ENCODE results near the gene ARHGEF39.
"Not testable (repeated sequence)": the region's sequence is repeated elsewhere in the genome, so short reads cannot be mapped to it uniquely, and the experiment has no call there.

The ARHGEF39 gene

GRCh38 chr9:35628389-35628991 lies 36.5 kb downstream of the ARHGEF39 start:
- DNase-seq (ENCODE audit: low read depth in 1 of 2, low spot score in 1 of 2): no peak

GRCh38 chr9:35627575-35627974 lies 37.4 kb downstream of the ARHGEF39 start:
- DNase-seq (ENCODE audit: low read depth in 1 of 2, low spot score in 1 of 2): no peak

GRCh38 chr9:35619800-35620158 lies 45.2 kb downstream of the ARHGEF39 start:
- no peak for DNase-seq (ENCODE audit: low read depth in 1 of 2, low spot score in 1 of 2)

GRCh38 chr9:35618854-35619799 lies 45.9 kb downstream of the ARHGEF39 start:
- peak in 1 of 2 donors; percentile 12 for DNase-seq (ENCODE audit: low read depth in 1 of 2, low spot score in 1 of 2)

- DNase-seq (ENCODE audit: low read depth in 1 of 2, low spot score in 1 of 2): no peak
Observed at GRCh38 chr9:35618325-35618727, 46.7 kb downstream of the ARHGEF39 start, which contains the start of gene CD72. TSS of gene CD72 (minus strand) at chr9:35618413. CDS start at chr9:35618303, 110 bp downstream.

GRCh38 chr9:35617548-35617947 lies 47.4 kb downstream of the ARHGEF39 start:
- no peak for DNase-seq (ENCODE audit: low read depth in 1 of 2, low spot score in 1 of 2)

- DNase-seq (ENCODE audit: low read depth in 1 of 2, low spot score in 1 of 2): peak; percentile 28 to 44
Observed at GRCh38 chr9:35616681-35617459, 48.1 kb downstream of the ARHGEF39 start.

- DNase-seq (ENCODE audit: low read depth in 1 of 2, low spot score in 1 of 2): no peak
Observed at GRCh38 chr9:35615981-35616680, 48.9 kb downstream of the ARHGEF39 start.

- no peak for DNase-seq (ENCODE audit: low read depth in 1 of 2, low spot score in 1 of 2)
Observed at GRCh38 chr9:35612843-35613242, 52.2 kb downstream of the ARHGEF39 start.

- not testable (repeated sequence) for DNase-seq (ENCODE audit: low read depth in 1 of 2, low spot score in 1 of 2)
Observed at GRCh38 chr9:35612066-35612465, 52.9 kb downstream of the ARHGEF39 start.

- DNase-seq (ENCODE audit: low read depth in 1 of 2, low spot score in 1 of 2): peak in 1 of 2 donors; percentile 43
Observed at GRCh38 chr9:35611230-35611797, 53.7 kb downstream of the ARHGEF39 start.

- no peak for DNase-seq (ENCODE audit: low read depth in 1 of 2, low spot score in 1 of 2)
Observed at GRCh38 chr9:35609820-35610163, 55.2 kb downstream of the ARHGEF39 start.
